ENCODE results near the gene GFM2.
"Not testable (repeated sequence)": the region's sequence is repeated elsewhere in the genome, so short reads cannot be mapped to it uniquely, and the experiment has no call there.

The GFM2 gene

DNA sequence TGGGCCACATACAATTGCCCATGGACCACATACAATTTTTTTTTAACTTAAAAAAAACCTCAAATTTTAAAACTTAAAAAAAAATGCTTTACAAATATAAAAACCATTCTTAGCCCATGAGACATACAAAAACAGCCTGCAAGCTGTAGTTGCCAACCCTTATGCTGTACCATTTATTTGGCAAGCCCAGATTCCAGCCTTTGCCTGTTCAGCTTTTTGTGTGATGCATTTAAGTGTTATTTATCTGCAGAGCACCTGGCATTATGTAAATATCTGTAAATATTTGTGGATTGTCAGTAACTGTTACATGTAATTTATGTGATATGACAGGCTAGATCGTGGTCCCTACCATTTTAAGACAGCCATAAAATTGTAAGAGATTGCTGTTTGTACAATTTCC lies 49.3 kb downstream of the GFM2 start:
- no peak for ATAC-seq

DNA sequence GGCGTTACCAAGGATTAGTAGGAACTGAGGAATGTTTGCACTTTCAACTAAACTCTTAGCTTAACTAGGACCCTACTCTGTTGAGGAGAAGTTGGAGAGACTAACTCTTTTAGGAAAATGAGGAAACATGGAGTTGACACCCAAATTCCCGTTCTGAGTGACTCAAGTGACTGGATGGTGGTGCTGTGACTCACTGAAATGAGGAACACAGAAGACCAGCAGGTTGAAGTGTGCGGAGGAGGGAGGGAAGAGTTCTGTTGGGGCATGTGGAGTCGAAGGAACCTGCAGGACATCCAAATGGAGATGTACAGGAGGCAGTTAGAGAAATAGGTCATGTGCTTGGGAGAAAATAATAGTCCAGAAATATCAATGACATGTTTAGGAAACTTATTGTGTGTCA lies 73.7 kb downstream of the GFM2 start:
- no peak for ATAC-seq

DNA sequence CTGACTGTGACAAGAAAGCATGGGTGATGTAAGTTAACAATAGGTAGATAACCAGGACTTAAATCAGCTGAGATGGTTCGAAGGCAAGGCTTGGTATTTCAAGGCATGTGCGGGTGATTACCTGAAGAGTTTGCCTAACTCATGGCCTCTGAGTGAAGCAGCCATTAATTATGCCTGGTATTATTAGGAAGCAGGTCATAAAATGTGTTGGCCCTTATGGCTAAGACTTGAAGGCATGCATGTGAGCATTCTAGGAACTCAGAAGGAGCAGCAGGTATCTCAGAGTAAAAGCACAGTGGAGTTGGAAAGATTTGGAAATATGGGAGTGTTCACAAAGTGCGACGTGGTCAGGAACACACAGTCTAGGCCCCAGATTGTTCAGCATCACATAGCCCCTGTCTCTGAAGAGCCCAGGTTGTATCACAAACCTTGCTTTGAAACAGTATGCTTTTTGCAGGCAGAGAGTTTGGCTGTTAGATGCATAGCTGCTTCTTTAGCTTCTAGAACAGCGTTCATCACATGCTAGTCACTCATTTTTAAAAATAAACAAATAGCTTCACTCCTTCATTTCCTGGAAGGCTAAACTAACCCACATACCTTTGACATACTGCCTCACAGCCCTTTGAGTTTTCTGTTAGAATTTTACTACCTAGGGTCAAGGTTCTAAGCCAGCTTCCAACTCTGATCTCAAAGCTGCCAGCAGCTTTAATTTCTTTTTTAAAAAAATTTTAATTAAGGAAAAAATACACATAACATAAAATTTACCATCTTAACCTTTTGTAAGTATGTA lies 79.8 kb downstream of the GFM2 start:
- ATAC-seq: no peak

DNA sequence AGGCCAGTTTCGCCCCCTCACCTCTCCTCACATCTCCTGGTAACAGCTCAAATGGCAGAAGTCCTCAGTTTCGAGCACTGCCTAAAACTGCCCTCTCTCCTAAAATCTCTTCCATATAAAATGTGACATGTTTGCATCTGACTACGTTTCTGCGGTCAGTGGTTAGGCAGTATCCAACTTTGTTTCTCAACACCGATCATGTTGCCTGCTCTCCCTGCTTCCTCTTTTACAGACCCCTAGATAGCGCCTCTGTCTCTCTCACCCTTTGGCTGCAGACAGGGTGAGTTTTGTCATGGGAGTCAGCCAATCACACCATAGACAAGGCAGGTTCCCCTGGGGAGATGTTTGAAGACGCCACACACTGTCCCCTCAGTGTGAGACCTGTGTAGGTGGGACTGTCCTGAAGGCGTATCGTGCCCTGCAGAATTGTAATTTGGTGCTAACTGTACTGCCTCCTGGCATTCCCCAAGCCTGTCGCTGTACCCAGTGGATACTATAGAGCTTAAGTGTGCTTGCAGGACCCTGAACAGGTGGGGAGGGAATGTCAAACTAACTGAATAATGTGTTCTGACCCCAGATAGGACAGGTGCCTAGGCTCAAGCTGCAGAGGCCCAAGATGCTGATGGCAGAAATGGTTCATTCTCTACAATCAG lies 80.8 kb downstream of the GFM2 start:
- ATAC-seq: no peak

DNA sequence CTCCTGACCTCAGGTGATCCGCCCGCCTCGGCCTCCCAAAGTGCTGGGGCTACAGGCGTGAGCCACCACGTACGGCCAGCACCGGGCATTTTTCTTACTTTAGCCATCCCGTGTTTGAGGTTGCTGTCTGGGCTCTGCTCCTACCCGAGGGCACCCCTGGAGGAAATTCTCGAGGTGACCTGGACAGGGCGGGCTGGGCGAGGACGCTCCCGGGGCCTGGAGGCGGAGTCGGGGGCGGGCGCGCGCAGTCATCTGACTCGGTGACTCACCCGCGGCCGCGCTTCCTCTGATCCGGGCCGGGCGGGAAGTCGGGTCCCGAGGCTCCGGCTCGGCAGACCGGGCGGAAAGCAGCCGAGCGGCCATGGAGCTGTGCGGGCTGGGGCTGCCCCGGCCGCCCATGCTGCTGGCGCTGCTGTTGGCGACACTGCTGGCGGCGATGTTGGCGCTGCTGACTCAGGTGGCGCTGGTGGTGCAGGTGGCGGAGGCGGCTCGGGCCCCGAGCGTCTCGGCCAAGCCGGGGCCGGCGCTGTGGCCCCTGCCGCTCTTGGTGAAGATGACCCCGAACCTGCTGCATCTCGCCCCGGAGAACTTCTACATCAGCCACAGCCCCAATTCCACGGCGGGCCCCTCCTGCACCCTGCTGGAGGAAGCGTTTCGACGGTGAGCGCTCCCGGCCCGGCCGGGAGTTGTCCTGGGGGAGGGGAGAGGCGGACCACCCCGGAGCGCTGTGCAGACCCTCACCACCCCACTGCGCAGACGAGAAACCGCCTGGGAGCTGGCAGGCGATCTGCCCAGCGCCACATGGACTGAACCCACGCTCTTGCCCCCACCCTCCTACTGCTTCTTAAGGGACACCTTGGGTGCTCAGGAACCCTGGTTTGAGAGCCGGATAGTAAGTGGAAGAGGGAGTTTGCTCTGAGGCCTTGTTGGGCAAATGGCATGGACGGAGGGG lies 81.7 kb downstream of the GFM2 start, which contains the start of gene HEXB:
HEXB (plus strand) TSS at position 334 of the 952 bp plus-strand sequence; CDS start at position 362, 28 bp downstream.
- peak; percentile 91 to 95 for ATAC-seq

DNA sequence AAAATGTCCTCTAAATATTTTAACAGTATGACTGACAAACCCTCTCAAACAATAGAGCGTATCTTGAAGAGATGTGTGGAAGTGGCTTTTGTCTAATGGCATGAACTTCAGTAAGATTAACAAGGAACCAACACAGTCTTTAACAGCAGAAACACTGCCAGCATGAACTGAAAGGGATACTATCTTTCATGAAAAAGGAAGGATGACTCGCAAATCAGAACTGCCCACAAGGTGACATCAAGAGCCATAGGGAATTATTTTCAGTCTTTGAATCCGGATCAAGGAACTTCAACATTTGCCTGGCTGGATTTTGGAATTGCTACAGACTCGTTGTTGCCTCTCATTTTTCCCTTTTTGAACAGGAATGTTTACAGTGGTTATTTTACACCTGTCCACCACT lies 87.0 kb downstream of the GFM2 start:
- ATAC-seq: no peak

DNA sequence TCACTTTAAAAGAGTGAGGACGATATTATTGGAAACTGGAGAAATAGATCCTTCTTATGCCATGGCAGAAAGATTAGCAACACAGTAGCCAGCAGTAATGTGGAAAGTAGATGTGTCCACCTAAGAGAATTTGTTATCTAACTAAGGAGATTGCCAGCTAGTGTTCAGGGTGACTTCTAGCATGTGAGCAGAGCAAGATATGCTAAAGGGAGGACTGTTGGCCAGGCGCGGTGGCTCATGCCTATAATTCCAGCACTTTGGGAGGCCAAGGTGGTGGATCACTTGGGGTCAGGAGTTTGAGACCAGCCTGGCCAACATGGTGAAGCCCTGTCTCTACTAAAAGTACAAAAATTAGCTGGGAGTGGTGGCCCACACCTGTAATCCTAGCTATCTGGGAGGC lies 87.6 kb downstream of the GFM2 start:
- ATAC-seq: not testable (repeated sequence)

DNA sequence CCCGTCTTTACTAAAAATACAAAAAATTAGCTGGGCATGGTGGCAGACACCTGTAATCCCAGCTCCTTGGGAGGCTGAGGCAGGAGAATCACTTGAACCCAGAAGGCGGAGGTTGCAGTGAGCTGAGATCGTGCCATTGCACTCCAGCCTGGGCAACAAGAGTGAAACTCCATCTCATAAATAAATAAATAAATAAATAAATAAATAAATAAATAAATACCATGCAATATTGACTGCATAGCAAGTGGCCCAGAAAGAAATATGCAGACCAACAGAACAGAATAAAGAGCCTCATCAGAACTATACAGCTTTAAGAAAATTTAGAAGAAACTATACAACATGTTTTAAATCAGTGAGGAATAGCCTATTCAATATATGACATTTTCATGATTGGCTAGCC lies 88.8 kb downstream of the GFM2 start:
- not testable (repeated sequence) for ATAC-seq

DNA sequence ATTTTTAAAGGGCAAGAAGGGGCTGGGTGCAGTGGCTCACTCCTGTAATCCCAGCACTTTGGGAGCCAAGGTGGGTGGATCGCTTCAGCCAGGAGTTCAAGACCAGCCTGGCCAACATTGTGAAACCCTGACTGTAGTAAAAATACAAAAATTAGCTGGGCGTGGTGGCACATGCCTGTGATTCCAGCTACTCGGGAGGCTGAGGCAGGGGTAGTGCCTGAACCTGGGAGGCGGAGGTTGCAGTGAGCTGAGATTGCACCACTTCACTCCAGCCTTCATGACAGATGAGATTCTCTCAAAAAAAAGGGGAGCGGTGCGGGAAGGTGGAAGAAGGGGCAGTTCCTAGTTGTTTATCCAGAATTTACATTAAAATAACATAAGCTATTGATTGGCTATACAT lies 90.5 kb downstream of the GFM2 start:
- ATAC-seq: not testable (repeated sequence)

DNA sequence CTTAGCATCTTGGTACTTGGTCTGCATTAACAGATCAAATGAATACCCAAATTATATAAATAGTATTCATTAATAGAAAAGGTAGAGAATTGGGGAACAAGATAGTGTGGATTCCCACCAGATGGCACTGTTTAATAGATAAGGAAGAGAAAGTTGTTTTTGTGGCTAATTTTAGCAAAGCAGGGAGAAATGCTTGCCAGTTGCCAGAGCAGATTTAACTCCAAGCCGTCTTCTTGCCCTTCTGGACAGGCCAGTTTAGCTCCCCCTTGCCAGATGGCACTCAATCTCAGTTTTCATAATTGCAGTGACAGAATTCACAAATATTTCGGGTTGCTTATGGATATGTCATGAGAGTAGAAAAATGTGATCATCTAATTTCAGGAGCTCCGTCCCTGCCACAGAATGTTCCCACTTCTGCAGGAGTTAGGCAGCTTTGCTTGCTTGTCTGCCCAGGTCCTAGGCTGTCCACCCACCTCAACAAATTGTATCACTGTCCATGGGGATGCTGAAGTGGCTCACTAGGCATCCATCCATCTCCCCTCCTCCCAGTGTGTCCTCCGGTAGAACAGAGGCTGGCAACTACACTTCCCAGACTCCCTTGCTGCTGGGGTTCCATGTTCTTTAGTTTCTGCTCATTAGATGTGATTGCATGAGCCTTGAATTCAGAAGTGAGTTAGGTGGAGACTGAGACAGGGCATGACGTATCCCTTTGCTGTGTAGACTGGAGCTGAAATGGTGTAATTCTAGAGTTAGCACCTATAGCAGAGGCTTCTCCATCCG lies 93.7 kb downstream of the GFM2 start:
- ATAC-seq: no peak

DNA sequence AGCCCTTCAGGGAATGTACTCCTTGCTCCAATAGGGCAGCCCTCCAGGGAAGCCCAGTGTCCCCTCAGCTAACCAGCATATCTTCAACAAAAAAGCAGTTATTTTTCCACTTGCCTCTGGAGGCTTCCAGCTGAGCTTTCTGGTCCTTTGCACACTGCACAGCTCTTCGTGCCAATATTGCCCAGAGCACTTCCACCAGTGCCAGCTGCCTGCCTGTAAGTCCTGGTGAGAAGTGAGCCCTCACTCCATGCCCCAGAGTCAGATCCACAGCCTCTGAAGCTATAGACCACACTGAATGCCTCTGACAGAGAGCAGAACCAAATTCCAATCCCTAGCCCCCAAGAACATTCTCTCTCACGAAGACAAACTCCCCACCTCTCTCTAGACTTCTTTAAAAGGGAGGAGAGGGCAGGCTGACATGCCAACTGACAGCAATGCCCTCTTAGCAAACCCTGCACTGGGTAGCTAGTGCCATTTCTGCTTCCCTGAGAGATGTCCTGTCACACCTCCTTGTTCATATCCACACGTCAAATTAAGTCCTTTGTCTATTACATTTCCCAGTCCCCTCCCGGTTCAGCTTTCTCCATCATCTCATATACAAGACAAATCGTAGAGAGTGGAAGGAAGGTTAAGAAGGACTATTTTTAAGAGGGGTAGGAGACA lies 94.6 kb downstream of the GFM2 start:
- no peak for ATAC-seq

All from activated CD4-positive, CD25-positive, alpha-beta regulatory T cell treated with anti-CD3 and anti-CD28 coated beads, Interleukin-2, amount 50 U/mL, for 24 hours (primary cell).